GM12873 (cell line): ENCODE measurements around the gene GP5.

Experiments used
- TF ChIP-seq, protein P1 (sequence below): IDR thresholded peaks from 2 replicates; pipeline ENCODE4 v1.5.1; 2012; ENCODE audit warnings: low read depth, mild to moderate bottlenecking, moderate library complexity, low read length, control low read depth; ENCODE audit not compliant: insufficient read depth; ENCODE audit errors: missing control alignments

GP5 gene

DNA sequence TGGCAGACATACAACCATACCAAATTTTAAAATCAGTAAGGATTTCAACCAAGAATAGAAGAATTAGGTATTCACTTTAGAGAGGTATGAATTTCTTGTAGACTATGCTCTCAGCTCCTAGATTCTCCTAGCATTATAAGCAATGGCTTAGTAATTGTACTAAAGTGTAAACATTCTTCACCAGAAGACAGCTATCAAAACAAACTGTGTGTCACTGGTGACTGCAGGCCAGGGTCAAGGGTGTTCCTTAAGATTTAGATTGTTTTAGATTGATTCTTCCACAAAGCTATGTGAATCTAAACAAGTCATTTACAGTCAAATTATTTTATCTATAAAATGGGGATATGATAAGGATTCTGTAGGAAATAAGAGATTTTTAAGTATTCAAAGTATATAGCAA, 23.1 kb upstream of the GP5 start:
- TF ChIP-seq, protein P1, sequence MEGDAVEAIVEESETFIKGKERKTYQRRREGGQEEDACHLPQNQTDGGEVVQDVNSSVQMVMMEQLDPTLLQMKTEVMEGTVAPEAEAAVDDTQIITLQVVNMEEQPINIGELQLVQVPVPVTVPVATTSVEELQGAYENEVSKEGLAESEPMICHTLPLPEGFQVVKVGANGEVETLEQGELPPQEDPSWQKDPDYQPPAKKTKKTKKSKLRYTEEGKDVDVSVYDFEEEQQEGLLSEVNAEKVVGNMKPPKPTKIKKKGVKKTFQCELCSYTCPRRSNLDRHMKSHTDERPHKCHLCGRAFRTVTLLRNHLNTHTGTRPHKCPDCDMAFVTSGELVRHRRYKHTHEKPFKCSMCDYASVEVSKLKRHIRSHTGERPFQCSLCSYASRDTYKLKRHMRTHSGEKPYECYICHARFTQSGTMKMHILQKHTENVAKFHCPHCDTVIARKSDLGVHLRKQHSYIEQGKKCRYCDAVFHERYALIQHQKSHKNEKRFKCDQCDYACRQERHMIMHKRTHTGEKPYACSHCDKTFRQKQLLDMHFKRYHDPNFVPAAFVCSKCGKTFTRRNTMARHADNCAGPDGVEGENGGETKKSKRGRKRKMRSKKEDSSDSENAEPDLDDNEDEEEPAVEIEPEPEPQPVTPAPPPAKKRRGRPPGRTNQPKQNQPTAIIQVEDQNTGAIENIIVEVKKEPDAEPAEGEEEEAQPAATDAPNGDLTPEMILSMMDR: no peak

DNA sequence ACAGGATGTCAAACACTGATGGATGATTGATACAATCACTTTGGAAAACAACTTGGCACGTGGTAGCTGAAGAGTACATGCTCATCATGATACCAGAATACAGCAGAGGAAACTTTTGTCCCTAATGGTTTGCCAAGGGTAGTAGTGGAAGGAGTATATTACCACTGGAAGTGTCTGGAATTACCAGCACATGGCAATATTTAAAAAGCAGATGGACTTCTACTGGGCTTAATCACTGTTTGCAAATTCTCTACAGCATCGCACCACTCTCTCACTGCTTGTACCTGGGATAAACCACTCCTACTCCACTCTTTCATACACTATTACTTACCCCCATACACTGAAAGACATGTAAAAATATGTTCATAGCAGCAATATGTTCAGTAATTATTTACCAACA, 19.6 kb upstream of the GP5 start:
- TF ChIP-seq, protein P1: no peak

DNA sequence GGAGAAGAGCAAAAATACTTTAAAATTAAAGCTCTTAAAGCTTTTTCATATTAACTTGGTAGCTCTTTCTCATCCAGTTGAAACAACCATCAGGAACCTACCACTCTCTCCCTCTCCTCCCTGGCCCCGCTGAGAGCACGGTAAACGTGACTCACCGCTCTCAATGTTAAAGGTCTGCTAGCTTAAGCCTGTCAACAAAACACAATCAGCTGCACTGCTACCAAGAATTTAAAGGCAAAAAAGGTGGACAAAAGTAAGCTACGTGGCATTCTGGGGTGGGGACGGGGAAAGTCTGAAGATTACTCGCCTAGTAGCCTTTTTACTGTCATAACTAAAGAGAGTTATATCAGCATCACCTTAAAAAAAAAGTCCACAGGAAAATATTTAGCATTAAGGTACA, 8.4 kb upstream of the GP5 start:
- TF ChIP-seq, protein P1: no peak

DNA sequence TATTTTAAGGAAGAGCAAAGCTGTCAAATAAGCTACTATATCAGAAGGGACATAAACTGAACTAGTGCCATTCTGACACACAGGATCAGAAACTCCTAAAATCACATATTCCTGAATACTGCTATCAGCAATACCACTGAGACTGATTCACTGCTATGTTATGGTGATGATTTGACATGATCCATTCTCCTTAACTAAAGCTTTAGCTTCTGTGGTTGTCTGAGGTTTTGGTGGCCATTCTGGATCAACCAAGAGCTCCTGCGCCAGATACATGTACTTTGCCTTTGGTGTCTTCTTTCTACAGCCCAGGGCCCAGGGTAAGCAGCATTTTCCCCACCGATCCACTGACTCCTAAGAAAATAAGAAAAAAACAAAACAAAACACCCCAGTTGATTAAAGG, 6.7 kb upstream of the GP5 start:
- TF ChIP-seq, protein P1: no peak

DNA sequence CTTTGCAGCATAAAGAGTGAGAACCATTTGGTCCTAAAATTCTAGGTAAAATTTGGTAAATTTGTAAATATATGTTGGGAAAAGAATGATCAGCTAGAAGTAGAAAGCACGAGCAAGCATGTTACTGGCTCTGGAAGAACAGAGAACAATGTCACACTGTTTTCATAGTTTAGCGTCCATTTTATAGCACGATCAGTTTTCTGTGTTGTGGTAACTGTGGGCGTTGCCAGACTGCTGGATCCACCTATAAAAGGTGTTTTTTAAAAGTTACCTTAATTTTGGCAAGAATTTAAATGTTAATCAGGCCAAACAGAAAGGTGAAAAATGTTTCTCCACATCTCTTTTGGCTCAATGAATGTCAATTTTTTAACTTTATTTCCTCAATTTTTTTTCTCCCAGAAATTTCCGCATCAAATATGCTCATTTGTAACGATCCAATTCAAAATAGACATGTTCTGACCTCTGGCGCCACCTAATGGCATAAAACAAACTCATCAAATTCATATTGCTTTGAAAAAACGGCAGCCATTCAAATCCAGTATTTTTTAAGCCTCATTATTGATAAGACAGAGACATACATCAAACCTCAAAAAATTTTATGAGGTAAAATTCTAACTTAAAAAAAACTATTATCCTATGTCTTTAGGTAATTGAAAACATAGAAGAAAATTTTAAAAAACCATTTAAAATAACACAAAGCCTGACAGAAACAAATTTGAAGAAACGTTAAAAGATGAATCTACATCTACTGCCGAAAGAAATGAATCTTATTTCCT, 5.5 kb upstream of the GP5 start:
- TF ChIP-seq, protein P1: peak; percentile 58

DNA sequence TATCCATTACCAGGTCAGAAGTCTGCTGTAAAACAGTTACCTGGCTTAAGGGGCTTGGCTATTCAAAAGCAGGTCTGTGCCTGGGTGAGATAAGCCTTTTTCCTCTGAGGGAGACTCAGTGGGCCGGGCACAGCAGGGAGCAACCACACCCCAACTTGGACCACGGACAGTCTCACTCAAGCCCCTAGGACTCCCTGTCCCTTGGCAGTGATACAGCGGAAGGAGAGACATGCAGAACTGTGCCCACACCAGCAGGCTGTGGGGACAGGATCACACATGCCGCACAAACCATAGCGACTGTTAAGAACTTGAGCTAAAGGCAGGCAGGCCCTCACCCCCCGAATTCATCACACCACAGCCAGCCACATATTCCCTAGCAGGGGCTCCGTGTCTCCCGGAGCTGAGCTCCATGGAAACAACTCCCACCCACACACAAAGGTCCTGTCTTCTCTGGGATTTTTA, 2.8 kb upstream of the GP5 start:
- TF ChIP-seq, protein P1: no peak

DNA sequence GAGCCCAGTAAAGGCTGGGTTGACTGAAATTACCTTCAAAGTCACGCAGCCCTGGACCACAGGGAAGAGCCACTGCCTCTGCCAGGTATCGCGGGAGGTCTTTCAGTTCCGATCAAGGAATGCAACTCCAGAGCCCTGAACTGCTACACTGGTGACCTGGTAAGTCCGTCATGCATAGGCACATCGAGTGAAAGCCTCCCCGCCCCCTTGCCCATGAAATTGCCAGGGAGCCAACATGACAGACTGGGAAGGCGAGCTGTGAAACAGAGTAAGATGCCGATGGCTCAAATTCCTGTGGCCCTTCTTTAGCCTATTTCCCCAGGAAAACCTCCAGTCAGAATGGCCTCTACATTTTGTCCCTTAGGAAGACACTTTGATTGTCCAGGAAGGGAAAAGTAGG, 2.3 kb upstream of the GP5 start:
- TF ChIP-seq, protein P1: no peak
